ENCODE results near the gene JPH2. TPM values are rescaled to one million over a fixed set of nuclear protein-coding genes. Genes with fewer than 3 reads are reported as not detected.

JPH2 gene
- total RNA-seq, 1 experiment from 2014 or later: 0.03 TPM

GRCh38 chr20:44079291-44079690, 107.7 kb downstream of the JPH2 start:
- DNase-seq (ENCODE audit: low spot score): no peak

DNA sequence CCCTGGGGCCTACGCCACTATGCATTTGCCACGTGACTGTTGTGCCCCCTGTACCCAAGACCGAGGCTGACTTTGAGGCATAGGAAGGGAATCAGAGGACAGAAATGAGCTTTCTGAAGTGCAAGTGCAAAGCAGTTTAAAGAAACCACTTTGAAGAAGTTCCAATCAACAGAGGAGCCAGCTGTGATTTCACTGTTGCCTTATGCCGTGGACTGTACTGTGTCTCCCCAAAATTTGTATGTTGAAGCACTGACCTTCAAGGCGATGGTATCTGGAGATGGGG, 111.1 kb downstream of the JPH2 start:
- no peak for DNase-seq (ENCODE audit: low spot score)

DNA sequence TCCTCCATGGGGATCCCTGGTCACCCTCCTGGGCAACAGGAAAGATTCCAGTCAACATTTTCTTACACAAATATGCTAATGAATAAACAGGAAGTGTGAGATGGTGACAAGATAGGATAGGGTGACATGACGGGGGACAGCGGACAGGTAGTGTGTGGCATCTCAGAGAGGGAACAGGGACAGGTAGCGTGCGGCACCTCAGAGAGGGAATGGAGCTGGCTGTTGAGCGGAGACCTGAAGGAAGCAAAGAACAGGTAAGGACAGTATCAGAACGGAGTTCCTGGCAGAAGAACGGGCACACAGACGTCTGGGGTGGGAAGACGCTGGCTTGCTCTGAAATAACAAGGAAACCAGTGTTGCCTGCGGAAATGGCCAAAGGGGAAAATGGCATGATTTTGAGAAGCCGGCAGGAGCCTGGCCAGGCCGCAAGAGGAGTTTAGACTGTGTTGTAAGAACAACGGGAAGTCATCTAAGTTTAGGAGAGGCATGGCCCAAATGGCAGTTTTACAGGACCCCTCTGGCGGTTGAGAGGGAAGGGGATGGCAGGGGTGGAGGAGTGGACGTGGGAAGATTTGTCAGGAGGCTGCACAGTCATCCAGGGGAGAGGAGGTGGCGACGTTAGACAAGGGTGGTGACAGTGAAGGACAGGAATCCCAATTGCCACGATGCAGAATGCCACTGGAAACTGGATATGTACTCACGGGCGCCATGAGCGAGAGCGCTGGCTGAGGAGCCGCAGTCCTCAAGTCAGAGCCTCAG, 111.6 kb downstream of the JPH2 start:
- no peak for DNase-seq (ENCODE audit: low spot score)

DNA sequence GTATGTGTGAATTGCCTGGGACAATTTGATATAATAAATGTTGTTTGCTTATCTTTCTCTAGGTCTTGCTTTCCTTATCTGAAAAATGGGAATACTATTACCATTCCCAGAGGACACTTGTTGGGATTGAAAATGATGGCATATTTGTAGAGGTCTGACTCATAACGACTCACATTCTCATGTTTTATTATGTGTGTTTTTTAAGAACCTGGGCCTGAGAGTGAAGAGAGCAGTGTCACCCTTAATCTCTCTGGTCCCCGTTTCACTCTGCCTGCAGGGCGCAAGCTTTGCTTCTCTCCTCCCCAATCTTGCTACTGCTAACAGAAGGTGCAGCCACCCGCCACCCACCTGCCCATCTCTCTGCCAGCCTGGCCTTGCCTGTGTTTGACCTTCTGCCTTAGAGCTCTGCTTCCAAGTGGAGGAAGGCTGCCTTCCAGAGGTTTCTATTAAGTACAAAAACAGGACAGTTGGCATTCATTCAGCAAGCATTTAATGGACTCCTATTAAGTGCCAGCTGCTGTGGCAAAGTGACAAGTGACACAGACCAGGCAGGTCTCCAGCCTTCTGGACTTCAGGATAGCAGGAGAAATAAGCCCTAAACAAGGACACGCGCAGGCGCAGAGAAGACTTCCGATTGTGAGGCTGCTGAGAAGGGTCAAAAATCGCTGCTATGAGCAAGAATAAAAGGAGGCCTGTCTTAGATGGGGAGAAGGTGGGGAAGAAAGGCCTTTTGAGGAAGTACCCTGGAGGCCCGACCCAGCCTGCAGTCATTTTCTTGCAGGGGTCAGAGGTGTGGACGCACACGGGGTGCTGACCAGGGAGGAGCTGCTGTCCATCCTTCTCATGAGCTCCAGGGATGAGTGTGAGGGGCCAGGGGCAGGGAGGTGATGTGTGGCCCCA, 112.5 kb downstream of the JPH2 start:
- no peak for DNase-seq (ENCODE audit: low spot score)

DNA sequence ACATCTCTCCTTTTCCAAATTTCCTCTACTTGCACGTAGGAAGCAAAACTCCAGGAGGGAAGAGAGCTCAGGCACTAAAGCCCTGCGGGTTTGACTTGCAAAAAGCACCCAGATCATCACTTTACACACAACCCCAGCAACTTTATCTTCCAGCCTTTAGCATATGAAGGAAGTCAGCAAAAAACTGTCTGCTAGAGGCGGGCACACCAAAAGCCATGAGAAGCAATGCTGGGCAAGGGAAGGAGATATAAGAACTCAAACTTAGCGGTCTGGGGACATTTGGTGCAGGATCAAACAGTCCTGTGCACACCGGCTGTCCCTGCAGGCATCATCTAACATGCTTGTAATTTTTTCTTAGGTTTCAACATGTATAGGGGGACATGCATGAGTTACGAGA, 113.3 kb downstream of the JPH2 start:
- DNase-seq (ENCODE audit: low spot score): no peak

DNA sequence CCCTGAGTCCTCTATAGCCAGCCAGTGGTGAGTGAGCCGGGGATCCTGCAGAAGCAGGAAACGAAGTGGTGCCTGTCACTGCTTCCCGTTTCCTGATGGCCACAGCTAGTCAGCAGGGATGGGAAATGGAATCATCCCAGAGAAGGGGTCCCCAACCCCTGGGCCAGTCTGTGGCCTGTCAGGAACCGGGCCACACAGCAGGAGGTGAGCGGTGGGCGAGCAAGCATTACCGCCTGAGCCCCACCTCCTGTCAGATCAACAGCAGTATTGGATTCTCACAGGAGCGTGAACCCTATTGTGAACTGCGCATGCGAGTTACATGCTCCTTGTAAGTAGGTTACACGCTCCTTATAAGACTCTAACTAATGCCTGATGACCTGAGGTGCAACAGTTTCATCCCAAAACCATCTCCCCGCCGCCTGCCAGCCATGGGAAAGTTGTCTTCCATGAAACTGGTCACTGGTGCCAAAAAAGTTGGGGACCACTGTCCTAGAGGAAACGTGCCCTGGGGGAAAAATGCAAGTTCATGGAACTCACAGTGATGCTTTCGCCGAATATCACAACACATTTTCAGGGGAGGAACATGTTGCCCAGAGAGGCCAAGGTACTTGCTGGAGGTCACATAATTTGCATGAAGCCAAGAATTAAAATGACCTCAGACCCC, 113.8 kb downstream of the JPH2 start:
- DNase-seq (ENCODE audit: low spot score): no peak

DNA sequence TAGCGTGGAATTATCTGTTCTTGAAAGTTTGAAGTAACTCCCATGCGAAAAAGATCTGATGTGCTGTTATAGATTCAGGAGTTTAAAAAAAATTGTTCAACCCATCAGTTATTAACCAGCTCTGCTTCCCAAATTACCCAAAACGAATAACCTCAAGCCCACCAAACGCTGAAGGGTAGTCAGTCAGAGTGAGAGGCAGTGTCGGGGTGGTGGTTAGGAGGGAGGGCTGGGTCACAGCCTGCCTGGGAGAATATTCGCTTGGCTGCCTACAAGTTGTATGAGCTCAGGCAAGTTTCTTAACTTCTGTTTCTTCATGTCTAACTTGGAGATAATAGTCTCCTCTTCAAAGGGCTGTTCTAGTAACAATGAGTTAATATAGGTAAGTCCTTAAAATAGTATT, 114.6 kb downstream of the JPH2 start:
- no peak for DNase-seq (ENCODE audit: low spot score)

- DNase-seq (ENCODE audit: low spot score): no peak
Measured at GRCh38 chr20:44071526-44072111, 115.4 kb downstream of the JPH2 start.

DNA sequence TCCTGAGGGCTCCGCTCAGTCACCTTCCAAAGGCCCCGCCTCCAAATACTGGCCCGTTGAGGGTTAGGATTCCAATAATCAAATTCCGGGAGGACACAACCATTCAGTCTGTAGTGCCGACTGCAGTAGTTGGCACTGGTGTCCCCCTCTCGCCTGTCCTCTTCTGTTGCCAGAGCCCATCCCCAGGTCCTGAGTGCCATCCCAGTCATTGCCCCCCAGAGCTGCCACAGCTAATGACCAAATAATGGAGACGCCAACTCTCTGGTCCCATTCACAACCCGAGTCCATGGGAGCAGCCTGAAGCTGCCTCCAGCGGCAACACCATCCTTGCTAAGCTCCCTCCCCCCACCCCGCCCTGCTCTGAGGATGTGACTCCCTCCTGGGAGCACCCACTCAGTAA, 115.9 kb downstream of the JPH2 start:
- DNase-seq (ENCODE audit: low spot score): no peak

DNA sequence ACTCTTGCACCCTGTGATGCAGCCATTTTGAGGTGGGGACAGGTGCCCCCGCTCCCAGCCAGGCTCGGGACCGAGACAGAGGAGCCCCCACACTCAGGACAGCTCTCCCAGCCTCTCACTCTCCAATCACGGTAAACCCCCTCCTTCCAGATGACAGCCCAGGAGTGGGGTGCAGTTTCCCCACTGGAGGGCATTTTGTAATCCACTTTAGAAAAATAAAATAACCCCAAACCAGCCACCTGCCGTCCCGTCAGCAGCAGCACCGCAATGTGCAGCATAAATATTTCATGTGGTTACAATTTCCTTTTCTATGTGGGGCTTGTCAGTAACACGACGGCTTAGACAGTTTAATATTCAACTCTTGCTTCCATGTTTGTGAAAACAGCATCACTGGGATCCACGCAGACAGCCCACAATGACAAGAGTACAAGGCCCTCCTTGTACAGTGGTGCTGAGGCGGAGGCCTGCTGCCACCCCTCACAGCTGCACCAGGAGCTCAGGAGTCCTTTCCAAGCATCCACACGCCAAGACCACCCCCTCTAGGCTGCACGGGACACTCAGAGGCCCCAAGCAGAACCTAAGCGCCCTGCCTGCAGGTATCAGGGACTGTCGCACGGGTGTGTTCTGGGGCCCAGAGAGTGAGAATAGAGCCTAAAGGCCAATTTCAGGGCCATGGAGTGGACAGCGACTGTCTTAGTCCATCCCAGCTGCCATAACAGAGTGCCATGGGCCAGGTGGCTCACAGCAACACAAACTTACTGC, 116.7 kb downstream of the JPH2 start:
- no peak for DNase-seq (ENCODE audit: low spot score)

DNA sequence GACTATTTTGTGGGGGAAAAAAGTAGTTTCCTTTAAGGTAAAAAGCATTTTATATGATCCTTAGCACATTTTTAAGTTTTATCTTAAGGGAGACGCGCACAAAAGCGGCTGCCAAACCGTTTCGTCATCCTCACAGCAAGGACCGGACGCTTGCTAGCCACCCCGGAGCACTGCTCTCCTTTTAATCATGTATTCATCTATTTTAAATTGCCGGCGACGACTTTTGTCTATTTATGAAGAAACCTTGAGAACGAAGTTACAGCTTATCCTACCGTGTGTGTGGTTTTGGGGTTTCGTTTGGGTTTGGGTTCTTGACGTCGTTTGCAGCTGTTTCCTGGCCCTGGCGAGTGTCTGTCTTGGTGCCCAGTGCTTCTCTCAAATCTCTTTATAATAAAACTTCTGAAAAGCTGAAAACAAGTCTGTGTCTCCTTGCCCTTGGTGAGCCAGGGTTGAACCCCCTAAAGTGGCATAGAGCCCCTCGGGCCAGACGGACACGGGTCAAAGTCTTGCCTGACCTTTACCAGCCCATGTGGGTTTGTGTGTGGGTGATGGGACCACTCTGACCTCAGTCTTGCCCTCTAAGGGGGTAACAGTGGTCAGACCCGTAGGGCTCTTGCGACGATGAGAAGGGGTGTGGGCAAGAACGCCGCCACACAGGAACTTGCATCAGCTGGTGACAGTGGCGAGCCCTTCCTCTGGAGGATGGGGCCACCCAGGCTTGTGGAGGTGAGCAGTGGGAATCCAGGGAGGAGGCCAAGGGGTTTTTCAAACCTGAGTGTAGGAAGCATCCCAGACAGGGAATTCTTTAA, 117.6 kb downstream of the JPH2 start:
- no peak for DNase-seq (ENCODE audit: low spot score)

- no peak for DNase-seq (ENCODE audit: low spot score)
Measured at GRCh38 chr20:44068316-44069201, 118.4 kb downstream of the JPH2 start.

DNA sequence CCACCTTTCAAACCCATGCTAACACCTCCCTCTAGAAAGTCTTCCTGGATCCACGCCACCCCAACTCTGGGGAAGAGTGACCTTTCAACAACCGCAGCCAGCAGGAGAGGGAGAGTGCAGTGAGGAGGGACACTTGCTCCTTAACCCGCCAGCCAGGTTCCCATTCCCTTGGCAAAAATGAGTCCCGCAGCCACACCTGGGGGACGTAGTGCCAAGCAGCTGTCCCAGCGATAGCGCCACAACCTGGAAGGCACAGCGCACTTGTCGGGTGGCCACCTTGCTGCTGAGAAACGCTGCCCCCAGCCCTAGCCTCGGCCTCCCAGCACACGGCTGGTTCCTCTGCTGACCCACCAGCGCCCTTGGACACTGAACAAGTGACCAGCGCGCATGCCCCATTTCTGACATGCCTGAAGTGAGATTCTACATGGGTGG, 119.3 kb downstream of the JPH2 start:
- no peak for DNase-seq (ENCODE audit: low spot score)

GRCh38 chr20:44066645-44067606, 120.1 kb downstream of the JPH2 start:
- DNase-seq (ENCODE audit: low spot score): no peak

GRCh38 chr20:44065401-44066340, 121.3 kb downstream of the JPH2 start:
- DNase-seq (ENCODE audit: low spot score): no peak

GRCh38 chr20:44064501-44065400, 122.2 kb downstream of the JPH2 start:
- DNase-seq (ENCODE audit: low spot score): no peak

Data from HT-29 (cell line).